Peyer's patch (tissue), 4 donors: ENCODE data around the gene MICU2.

ENCODE experiments used
- POLR2A ChIP-seq, 2 donors: fragments of 450-650 bp; IDR thresholded peaks; one replicate each; pipeline ENCODE4 v1.5.1; 2017; ENCODE audit warnings: antibody characterized with exemption in 2 of 2, mild to moderate bottlenecking in 2 of 2, moderate library complexity in 2 of 2
- TF ChIP-seq, protein P1 (sequence below), 6 experiments: fragments of 450-650 bp in 4 of 6; fragments of 200-600 bp in 2 of 6; sonication (generic) in 1 of 6; IDR thresholded peaks; one replicate each; pipeline ENCODE4 v1.5.1; 2017 to 2019; ENCODE audit warnings: antibody characterized with exemption in 6 of 6, mild to moderate bottlenecking in 3 of 6, moderate library complexity in 1 of 6

- TF ChIP-seq, protein P1, sequence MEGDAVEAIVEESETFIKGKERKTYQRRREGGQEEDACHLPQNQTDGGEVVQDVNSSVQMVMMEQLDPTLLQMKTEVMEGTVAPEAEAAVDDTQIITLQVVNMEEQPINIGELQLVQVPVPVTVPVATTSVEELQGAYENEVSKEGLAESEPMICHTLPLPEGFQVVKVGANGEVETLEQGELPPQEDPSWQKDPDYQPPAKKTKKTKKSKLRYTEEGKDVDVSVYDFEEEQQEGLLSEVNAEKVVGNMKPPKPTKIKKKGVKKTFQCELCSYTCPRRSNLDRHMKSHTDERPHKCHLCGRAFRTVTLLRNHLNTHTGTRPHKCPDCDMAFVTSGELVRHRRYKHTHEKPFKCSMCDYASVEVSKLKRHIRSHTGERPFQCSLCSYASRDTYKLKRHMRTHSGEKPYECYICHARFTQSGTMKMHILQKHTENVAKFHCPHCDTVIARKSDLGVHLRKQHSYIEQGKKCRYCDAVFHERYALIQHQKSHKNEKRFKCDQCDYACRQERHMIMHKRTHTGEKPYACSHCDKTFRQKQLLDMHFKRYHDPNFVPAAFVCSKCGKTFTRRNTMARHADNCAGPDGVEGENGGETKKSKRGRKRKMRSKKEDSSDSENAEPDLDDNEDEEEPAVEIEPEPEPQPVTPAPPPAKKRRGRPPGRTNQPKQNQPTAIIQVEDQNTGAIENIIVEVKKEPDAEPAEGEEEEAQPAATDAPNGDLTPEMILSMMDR (IDR thresholded peaks at IDR 0.05): no peak
- TF ChIP-seq POLR2A (IDR thresholded peaks at IDR 0.05): no peak
Measured at GRCh38 chr13:21461131-21461530, 142.8 kb downstream of the MICU2 start.
